Mucosa of descending colon (tissue), 3 donors: ENCODE measurements around the gene DYNLT2B. TPM values are rescaled to one million over a fixed set of nuclear protein-coding genes. Genes with fewer than 3 reads are reported as not detected.
A peak's percentile ranks its signal among the peaks of the same experiment; 100 is the strongest.

Experiments used
- ATAC-seq: fragments of 200-7000 bp; cut with Tn5 transposase; one replicate; pipeline ENCODE4 v1.9.1; 2020; ENCODE audit warnings: mild to moderate bottlenecking, moderate library complexity
- DNase-seq, 3 donors: peaks; one replicate each; pipeline ENCODE4 v3.0.0-alpha.2; 2020
- H3K36me3 ChIP-seq: fragments of 200-600 bp; one replicate; pipeline ENCODE4 v1.8.0; 2021; ENCODE audit warnings: low read depth, mild to moderate bottlenecking
- H3K4me1 ChIP-seq: fragments of 200-600 bp; one replicate; pipeline ENCODE4 v1.8.0; 2021; ENCODE audit warnings: low read depth, mild to moderate bottlenecking
- H3K4me3 ChIP-seq: fragments of 200-600 bp; one replicate; pipeline ENCODE4 v1.8.0; 2021; ENCODE audit warnings: mild to moderate bottlenecking
- H3K9me3 ChIP-seq: fragments of 200-600 bp; one replicate; pipeline ENCODE4 v1.8.0; 2021; ENCODE audit warnings: mild to moderate bottlenecking
- CTCF ChIP-seq: fragments of 200-600 bp; IDR thresholded peaks from one replicate; pipeline ENCODE4 v1.8.0; 2022; ENCODE audit warnings: antibody characterized with exemption, mild to moderate bottlenecking
- intact Hi-C, 2 donors: fragments of 100-400 bp; cut with DNase I in 1 of 2; cut with micrococcal nuclease in 1 of 2; formaldehyde crosslinking; loops; one replicate each; pipeline versions ENCODE4 v1.11.0 to v1.11.1; 2022; cut with DNase I, micrococcal nuclease
- total RNA-seq, 3 donors: library from RNA; stranded (reverse); fragmentation: NEBNext Ultra II Directional in 2 of 3; extraction: Animal tissue kit (Norgen Biotek cat#: 25700) in 2 of 3; gene quantifications; one replicate each; pipeline versions ENCODE4 v1.2.1 to v1.2.4, GENCODE V29; 2021 to 2023
- donor health status: DM: no; HTN: no; CAD: no; lungs with moderate emphysema.
- donor health status: DM: no; HTN: no; CAD: no.
- donor health status: DM: no; HTN: yes; CAD: no.

Gene DYNLT2B
- total RNA-seq, 3 donors from 2014 or later, result 0.64 to 5.2 (median 2.3) TPM

GRCh38 chr3:196335503-196335948, 17.5 kb upstream of the DYNLT2B start:
- DNase-seq (peak in 1 of 3 donors; percentile 17), ATAC-seq (no peak)
- Histone ChIP-seq H3K4me1 (no peaks in the 10 kb centered on the region), H3K36me3 (no peaks in the 10 kb centered on the region), H3K4me3 (no peak overlapping the region), H3K9me3 (no peaks in the 10 kb centered on the region)
- TF ChIP-seq CTCF, result no peak
- intact Hi-C loops, result no loop called here

GRCh38 chr3:196334982-196335381, 16.9 kb upstream of the DYNLT2B start:
- intact Hi-C loops, result no loop called here
- Histone ChIP-seq H3K9me3 (no peaks in the 10 kb centered on the region), H3K4me3 (no peak overlapping the region), H3K4me1 (no peaks in the 10 kb centered on the region), H3K36me3 (no peaks in the 10 kb centered on the region)
- ATAC-seq, result no peak
- peak in 1 of 3 donors; percentile 4 for DNase-seq
- TF ChIP-seq CTCF, result no peak

- Histone ChIP-seq H3K4me1 (no peaks in the 10 kb centered on the region), H3K9me3 (no peaks in the 10 kb centered on the region), H3K36me3 (no peaks in the 10 kb centered on the region), H3K4me3 (no peak overlapping the region)
- intact Hi-C loops, result no loop called here
- no peak for ATAC-seq
- DNase-seq, result no peak
- TF ChIP-seq CTCF, result no peak
Observed at GRCh38 chr3:196332168-196332567, 14.1 kb upstream of the DYNLT2B start.

- DNase-seq, result no peak
- Histone ChIP-seq H3K4me1 (no peaks in the 10 kb centered on the region), H3K36me3 (no peaks in the 10 kb centered on the region), H3K4me3 (no peak overlapping the region), H3K9me3 (no peaks in the 10 kb centered on the region)
- no peak for TF ChIP-seq CTCF
- intact Hi-C loops, result no loop called here
- ATAC-seq, result no peak
Observed at GRCh38 chr3:196327405-196327804, 9.4 kb upstream of the DYNLT2B start.

- intact Hi-C loops, result no loop called here
- no peak for DNase-seq
- ATAC-seq, result no peak
Observed at GRCh38 chr3:196326936-196327335, 8.9 kb upstream of the DYNLT2B start.

More at GRCh38 chr3:196326936-196327335, 8.9 kb upstream of the DYNLT2B start:
- no peaks in the 10 kb centered on the region for H3K9me3 ChIP-seq
- TF ChIP-seq CTCF, result no peak
- no peak overlapping the region for H3K4me3 ChIP-seq
- no peaks in the 10 kb centered on the region for H3K4me1 ChIP-seq
- no peaks in the 10 kb centered on the region for H3K36me3 ChIP-seq
